Body of pancreas (tissue), 4 donors: ENCODE data around the gene CENPB. TPM values are rescaled to one million over a fixed set of nuclear protein-coding genes. Genes with fewer than 3 reads are reported as not detected.

Experiments
- ATAC-seq: fragments of 150-250 bp; one replicate; pipeline ENCODE4 v1.9.1; 2016
- DNase-seq, 4 donors: peaks; one replicate each; pipeline ENCODE4 v3.0.0-alpha.2; 2019
- H3K27ac ChIP-seq, 4 donors: fragments of 200-600 bp; sonication (generic); 1 replicate in 3 of 4; 2 replicates in 1 of 4; pipeline versions ENCODE4 v1.5.1 to v1.6.1; 2016 to 2019; ENCODE audit warnings: mild to moderate bottlenecking in 1 of 4, mixed read lengths in 1 of 4, moderate library complexity in 1 of 4
- H3K27me3 ChIP-seq, 2 donors: fragments of 200-600 bp; sonication (generic); one replicate each; pipeline ENCODE4 v1.6.0; 2016; ENCODE audit warnings: mild to moderate bottlenecking in 1 of 2
- H3K36me3 ChIP-seq, 2 donors: fragments of 200-600 bp; sonication (generic); replicated peaks in 1 of 2; 2 replicates each; pipeline ENCODE4 v1.5.1; 2016; ENCODE audit warnings: low read depth in 2 of 2; ENCODE audit not compliant: insufficient read depth in 1 of 2
- H3K4me1 ChIP-seq: fragments of 200-600 bp; sonication (generic); one replicate; pipeline ENCODE4 v1.6.0; 2016
- H3K4me3 ChIP-seq, 2 donors: fragments of 200-600 bp; sonication (generic); 1 replicate in 1 of 2; 2 replicates in 1 of 2; pipeline ENCODE4 v1.5.1; 2016 to 2019
- H3K9me3 ChIP-seq, 3 donors: fragments of 200-600 bp; sonication (generic); 1 replicate in 2 of 3; 2 replicates in 1 of 3; pipeline ENCODE4 v1.5.1; 2016
- CTCF ChIP-seq, 7 experiments: fragments of 450-650 bp in 4 of 7; fragments of 200-600 bp in 3 of 7; sonication (generic) in 3 of 7; IDR thresholded peaks; one replicate each; pipeline ENCODE4 v1.5.1; 2016 to 2019; ENCODE audit warnings: antibody characterized with exemption in 7 of 7
- POLR2A ChIP-seq, 3 donors: fragments of 450-650 bp; IDR thresholded peaks; one replicate each; pipeline ENCODE4 v1.6.1; 2016; ENCODE audit warnings: antibody characterized with exemption in 3 of 3, mild to moderate bottlenecking in 2 of 3
- WGBS, 2 donors: methylation state at CpG; one replicate each; pipeline ENCODE4 v1.1.5; 2017; 5-methylcytosine and 5-hydroxymethylcytosine counted together
- intact Hi-C: fragments of 100-400 bp; cut with DNase I; formaldehyde crosslinking; loops from one replicate; pipeline ENCODE4 v1.15.1; 2023
- total RNA-seq, 2 donors: library from RNA; depleted of rRNA; stranded (reverse); fragments of >200 nt; gene quantifications; one replicate each; pipeline ENCODE4 v1.1.0, GENCODE V29; 2016

Gene CENPB
- total RNA-seq, 2 donors from 2014 or later = 57.9 to 61.0 TPM

- no peaks in the 10 kb centered on the region for H3K9me3 ChIP-seq
- H3K4me1 ChIP-seq = peaks cover 44% of the 10 kb centered on the region
- no peaks in the 10 kb centered on the region for H3K27me3 ChIP-seq
- TF ChIP-seq CTCF (IDR thresholded peaks at IDR 0.05) (no peak), POLR2A (IDR thresholded peaks at IDR 0.05) (no peak)
- no peak overlapping the region for H3K27ac ChIP-seq
- WGBS, 2 donors = 88 to 93% methylated on average over 6 to 11 of the region's 11 CpGs
- no peaks in the 10 kb centered on the region for H3K36me3 ChIP-seq
- DNase-seq (no peak), ATAC-seq (no peak)
- H3K4me3 ChIP-seq = no peak overlapping the region
- intact Hi-C loops = no loop called here
These were observed 17.8 kb upstream of the CENPB start for GRCh38 chr20:3804254-3804751.

GRCh38 chr20:3803854-3804253 lies 17.3 kb upstream of the CENPB start:
- Histone ChIP-seq H3K9me3 (no peaks in the 10 kb centered on the region), H3K27ac (no peak overlapping the region), H3K27me3 (no peaks in the 10 kb centered on the region), H3K4me1 (peaks cover 42% of the 10 kb centered on the region), H3K36me3 (no peaks in the 10 kb centered on the region), H3K4me3 (no peak overlapping the region)
- ATAC-seq (no peak), DNase-seq (no peak)
- intact Hi-C loops = no loop called here
- TF ChIP-seq POLR2A (IDR thresholded peaks at IDR 0.05) = no peak
- no peak for TF ChIP-seq CTCF (IDR thresholded peaks at IDR 0.05)
- WGBS, 2 donors = 80 to 94% methylated on average over 5 to 6 of the region's 6 CpGs

DNA sequence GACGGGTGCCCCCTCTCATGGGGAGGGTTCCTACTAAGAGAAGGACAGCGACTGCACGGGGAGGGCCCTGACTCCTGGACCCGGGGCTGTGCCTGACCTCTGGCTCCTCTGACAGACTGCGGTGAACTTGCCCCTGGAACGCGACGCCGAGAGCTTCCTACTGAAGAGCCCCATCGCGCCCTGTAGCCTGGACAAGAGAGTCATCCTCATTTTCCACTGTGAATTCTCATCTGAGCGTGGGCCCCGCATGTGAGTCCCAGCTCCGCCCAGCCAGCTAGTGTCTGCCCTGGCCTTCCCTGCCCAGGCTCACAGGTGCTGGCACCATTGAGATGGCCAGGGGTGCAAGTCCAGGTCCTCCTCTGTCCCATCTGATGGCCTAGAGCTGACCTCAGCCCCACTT lies 16.7 kb upstream of the CENPB start:
- Histone ChIP-seq H3K4me1 (peaks cover 37% of the 10 kb centered on the region), H3K27ac (no peak overlapping the region), H3K4me3 (no peak overlapping the region), H3K36me3 (no peaks in the 10 kb centered on the region), H3K27me3 (no peaks in the 10 kb centered on the region), H3K9me3 (no peaks in the 10 kb centered on the region)
- DNase-seq = no peak
- no peak for TF ChIP-seq POLR2A (IDR thresholded peaks at IDR 0.05)
- no peak for TF ChIP-seq CTCF (IDR thresholded peaks at IDR 0.05)
- 90 to 92% methylated on average over 2 to 13 of the region's 14 CpGs for WGBS, 2 donors
- no peak for ATAC-seq
- intact Hi-C loops = no loop called here

GRCh38 chr20:3802524-3803239 lies 16.1 kb upstream of the CENPB start:
- DNase-seq = no peak

More at GRCh38 chr20:3802524-3803239, 16.1 kb upstream of the CENPB start:
- H3K4me1 ChIP-seq = peaks cover 31% of the 10 kb centered on the region
- H3K9me3 ChIP-seq = no peaks in the 10 kb centered on the region
- no peaks in the 10 kb centered on the region for H3K36me3 ChIP-seq
- TF ChIP-seq POLR2A (IDR thresholded peaks at IDR 0.05) (no peak), CTCF (IDR thresholded peaks at IDR 0.05) (no peak)
- ATAC-seq = no peak
- H3K27me3 ChIP-seq = no peaks in the 10 kb centered on the region
- peak overlapping the region in 1 of 4 donors; percentile 13 for H3K27ac ChIP-seq
- H3K4me3 ChIP-seq = no peak overlapping the region
- intact Hi-C loops = no loop called here
- WGBS, 2 donors = 66 to 78% methylated on average over 11 of the region's 11 CpGs
